ENCODE results near the gene DGCR2.
"Not testable (repeated sequence)": the region's sequence is repeated elsewhere in the genome, so short reads cannot be mapped to it uniquely, and the experiment has no call there.

DNA sequence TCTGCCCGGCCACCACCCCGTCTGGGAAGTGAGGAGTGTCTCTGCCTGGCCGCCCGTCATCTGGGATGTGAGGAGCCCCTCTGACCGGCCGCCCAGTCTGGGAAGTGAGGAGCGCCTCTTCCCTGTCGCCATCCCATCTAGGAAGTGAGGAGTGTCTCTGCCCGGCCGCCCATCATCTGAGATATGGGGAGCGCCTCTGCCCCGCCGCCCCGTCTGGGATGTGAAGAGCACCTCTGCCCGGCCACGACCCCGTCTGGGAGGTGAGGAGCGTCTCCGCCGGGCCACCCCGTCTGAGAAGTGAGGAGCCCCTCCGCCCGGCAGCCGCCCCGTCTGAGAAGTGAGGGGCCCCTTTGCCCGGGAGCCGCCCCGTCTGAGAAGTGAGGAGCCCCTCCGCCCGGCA lies 38.1 kb downstream of the DGCR2 start:
- TF ChIP-seq, protein P1, sequence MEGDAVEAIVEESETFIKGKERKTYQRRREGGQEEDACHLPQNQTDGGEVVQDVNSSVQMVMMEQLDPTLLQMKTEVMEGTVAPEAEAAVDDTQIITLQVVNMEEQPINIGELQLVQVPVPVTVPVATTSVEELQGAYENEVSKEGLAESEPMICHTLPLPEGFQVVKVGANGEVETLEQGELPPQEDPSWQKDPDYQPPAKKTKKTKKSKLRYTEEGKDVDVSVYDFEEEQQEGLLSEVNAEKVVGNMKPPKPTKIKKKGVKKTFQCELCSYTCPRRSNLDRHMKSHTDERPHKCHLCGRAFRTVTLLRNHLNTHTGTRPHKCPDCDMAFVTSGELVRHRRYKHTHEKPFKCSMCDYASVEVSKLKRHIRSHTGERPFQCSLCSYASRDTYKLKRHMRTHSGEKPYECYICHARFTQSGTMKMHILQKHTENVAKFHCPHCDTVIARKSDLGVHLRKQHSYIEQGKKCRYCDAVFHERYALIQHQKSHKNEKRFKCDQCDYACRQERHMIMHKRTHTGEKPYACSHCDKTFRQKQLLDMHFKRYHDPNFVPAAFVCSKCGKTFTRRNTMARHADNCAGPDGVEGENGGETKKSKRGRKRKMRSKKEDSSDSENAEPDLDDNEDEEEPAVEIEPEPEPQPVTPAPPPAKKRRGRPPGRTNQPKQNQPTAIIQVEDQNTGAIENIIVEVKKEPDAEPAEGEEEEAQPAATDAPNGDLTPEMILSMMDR (IDR thresholded peaks at IDR 0.05), result not testable (repeated sequence)
- not testable (repeated sequence) for TF ChIP-seq POLR2A (IDR thresholded peaks at IDR 0.05)

All from adrenal gland (tissue), 5 donors.